GM18519 (cell line): ENCODE measurements around the gene FCHSD2.
A peak's percentile ranks its signal among the peaks of the same experiment; 100 is the strongest.

Experiments
- ATAC-seq: cut with Tn5 transposase; IDR thresholded peaks from one replicate; pipeline ENCODE4 v1.9.1; 2021; ENCODE audit warnings: mild to moderate bottlenecking, moderate library complexity; ENCODE audit not compliant: unreplicated experiment, low FRiP score

The FCHSD2 gene

GRCh38 chr11:73142128-73142377, at the start of gene FCHSD2:
TSS of gene FCHSD2 (minus strand) at chr11:73142318. CDS start at chr11:73141877, 441 bp downstream.
- ATAC-seq = peak; percentile 17

- no peak for ATAC-seq
These were observed 49.0 kb upstream of the FCHSD2 start for GRCh38 chr11:73191151-73191550.

- no peak for ATAC-seq
These were observed 48.4 kb upstream of the FCHSD2 start for GRCh38 chr11:73190557-73190885.

- ATAC-seq = no peak
These were observed 47.8 kb upstream of the FCHSD2 start for GRCh38 chr11:73189723-73190556.

GRCh38 chr11:73189315-73189714, 47.2 kb upstream of the FCHSD2 start:
- ATAC-seq = no peak

GRCh38 chr11:73188301-73188700, 46.2 kb upstream of the FCHSD2 start:
- ATAC-seq = no peak

- no peak for ATAC-seq
These were observed 45.7 kb upstream of the FCHSD2 start for GRCh38 chr11:73187854-73188253.

GRCh38 chr11:73186886-73187285, 44.8 kb upstream of the FCHSD2 start:
- no peak for ATAC-seq

- no peak for ATAC-seq
These were observed 44.3 kb upstream of the FCHSD2 start for GRCh38 chr11:73186294-73186850.

- ATAC-seq = no peak
These were observed 43.7 kb upstream of the FCHSD2 start for GRCh38 chr11:73185680-73186293.

- no peak for ATAC-seq
These were observed 43.0 kb upstream of the FCHSD2 start for GRCh38 chr11:73184953-73185671.

- no peak for ATAC-seq
These were observed 40.8 kb upstream of the FCHSD2 start for GRCh38 chr11:73182824-73183321.

GRCh38 chr11:73178681-73179080, 36.6 kb upstream of the FCHSD2 start:
- ATAC-seq = no peak

GRCh38 chr11:73177778-73178539, 35.8 kb upstream of the FCHSD2 start:
- ATAC-seq = no peak

GRCh38 chr11:73177380-73177777, 35.3 kb upstream of the FCHSD2 start:
- ATAC-seq = no peak

- no peak for ATAC-seq
These were observed 34.7 kb upstream of the FCHSD2 start for GRCh38 chr11:73176874-73177155.

GRCh38 chr11:73176145-73176873, 34.2 kb upstream of the FCHSD2 start:
- ATAC-seq = no peak

- ATAC-seq = no peak
These were observed 33.5 kb upstream of the FCHSD2 start for GRCh38 chr11:73175551-73176144.

GRCh38 chr11:73174495-73174791, 32.3 kb upstream of the FCHSD2 start:
- no peak for ATAC-seq
